Suppressor macrophage treated with lipopolysaccharide for 1 hour (primary cell): ENCODE data around the gene GNG2.

Experiments
- DNase-seq, 3 donors: peaks; one replicate each; pipeline ENCODE4 v3.0.0-alpha.2; 2020 to 2022

The GNG2 gene

GRCh38 chr14:51860164-51860824 is at the start of gene GNG2:
Gene GNG2, plus strand, starts transcription at chr14:51860612. Its CDS starts 90,067 bp downstream, at chr14:51950679.
- DNase-seq: peak; percentile 86 to 91 (median 89)

GRCh38 chr14:51811706-51812105 is 48.7 kb upstream of the GNG2 start:
- DNase-seq: no peak

GRCh38 chr14:51816031-51816430 is 44.4 kb upstream of the GNG2 start:
- DNase-seq: no peak

- no peak for DNase-seq
Measured at GRCh38 chr14:51817326-51817725, 43.1 kb upstream of the GNG2 start.

- DNase-seq: no peak
Measured at GRCh38 chr14:51818748-51819380, 41.5 kb upstream of the GNG2 start.

- no peak for DNase-seq
Measured at GRCh38 chr14:51821822-51822221, 38.6 kb upstream of the GNG2 start.

- no peak for DNase-seq
Measured at GRCh38 chr14:51822499-51822898, 37.9 kb upstream of the GNG2 start.

- no peak for DNase-seq
Measured at GRCh38 chr14:51823706-51824105, 36.7 kb upstream of the GNG2 start.

GRCh38 chr14:51824191-51824590 is 36.2 kb upstream of the GNG2 start:
- DNase-seq: no peak

- no peak for DNase-seq
Measured at GRCh38 chr14:51825926-51826325, 34.5 kb upstream of the GNG2 start.

- peak; percentile 66 to 70 (median 67) for DNase-seq
Measured at GRCh38 chr14:51828017-51828797, 32.2 kb upstream of the GNG2 start.

GRCh38 chr14:51834240-51834639 is 26.2 kb upstream of the GNG2 start:
- no peak for DNase-seq

GRCh38 chr14:51836417-51836816 is 24.0 kb upstream of the GNG2 start:
- DNase-seq: no peak

- DNase-seq: peak; percentile 37 to 47 (median 41)
Measured at GRCh38 chr14:51844081-51844881, 16.1 kb upstream of the GNG2 start.

- DNase-seq: peak in 1 of 3 donors; percentile 36
Measured at GRCh38 chr14:51845811-51846210, 14.6 kb upstream of the GNG2 start.

GRCh38 chr14:51846631-51847488 is 13.6 kb upstream of the GNG2 start:
- peak; percentile 60 to 81 (median 72) for DNase-seq

- DNase-seq: peak in 2 of 3 donors; percentile 83 to 90
Measured at GRCh38 chr14:51847489-51847796, 13.0 kb upstream of the GNG2 start.

GRCh38 chr14:51848120-51848519 is 12.3 kb upstream of the GNG2 start:
- peak in 2 of 3 donors; percentile 23 to 58 for DNase-seq

GRCh38 chr14:51849097-51849496 is 11.3 kb upstream of the GNG2 start:
- DNase-seq: peak in 2 of 3 donors; percentile 52 to 66

- DNase-seq: no peak
Measured at GRCh38 chr14:51850651-51851050, 9.8 kb upstream of the GNG2 start.

- DNase-seq: no peak
Measured at GRCh38 chr14:51852541-51852940, 7.9 kb upstream of the GNG2 start.

GRCh38 chr14:51855234-51855633 is 5.2 kb upstream of the GNG2 start:
- no peak for DNase-seq
